ENCODE data around the gene BSN. TPM values are rescaled to one million over a fixed set of nuclear protein-coding genes. Genes with fewer than 3 reads are reported as not detected.
"Not testable (repeated sequence)": the region's sequence is repeated elsewhere in the genome, so short reads cannot be mapped to it uniquely, and the experiment has no call there.

BSN gene
- total RNA-seq, 1 donor from 2014 or later, result 0.92 TPM

DNA sequence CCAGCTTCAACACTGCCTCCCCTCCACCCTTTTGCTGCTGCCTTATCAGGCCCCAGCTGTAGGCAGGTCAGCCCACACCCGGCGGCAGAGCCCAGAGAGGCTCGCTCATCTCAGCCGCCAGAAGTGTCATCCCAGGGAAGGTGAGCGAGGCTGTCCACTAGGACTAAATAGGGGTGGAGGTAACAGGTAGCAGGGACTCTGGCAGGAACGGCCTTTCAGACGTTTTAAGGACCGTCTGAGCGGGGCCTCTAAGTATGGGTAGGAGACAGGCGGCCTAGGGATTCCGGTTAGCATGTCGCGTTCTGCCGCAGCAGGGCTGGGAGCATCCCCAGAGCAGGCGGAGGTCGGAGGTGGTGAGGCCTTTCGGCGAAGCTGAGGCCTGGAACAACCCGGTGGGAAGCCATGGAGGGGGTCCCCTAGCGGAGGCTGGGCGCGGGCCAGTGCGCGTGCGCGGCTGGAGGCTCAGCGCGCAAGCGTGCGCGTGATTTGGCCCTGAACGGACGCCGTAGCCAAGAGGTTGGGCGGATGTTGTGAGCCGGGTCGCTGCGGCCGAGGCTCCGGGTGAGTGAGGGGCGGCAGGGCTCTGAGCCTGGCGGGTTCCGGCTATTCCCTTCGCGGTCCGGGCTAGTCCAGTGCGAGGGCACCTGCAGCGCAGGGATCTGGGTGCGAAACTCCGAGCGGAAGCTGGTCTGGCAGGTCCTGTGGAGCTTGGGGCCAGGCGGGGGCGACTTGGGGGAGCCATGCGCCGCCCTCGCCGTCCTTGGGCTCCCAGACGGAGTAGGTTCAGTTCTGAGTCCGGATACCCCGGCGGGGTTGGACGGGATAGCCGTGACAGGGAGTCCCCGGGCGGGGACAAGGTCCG is 135.0 kb downstream of the BSN start, which contains the start of the genes MST1 and RNF123:
MST1 (minus strand) TSS at position 429 of the 862 bp plus-strand sequence. CDS start 783 bp downstream, outside the sequence.
RNF123 (plus strand) TSS at position 512 of the 862 bp plus-strand sequence. CDS start 1,609 bp downstream, outside the sequence.
- TF ChIP-seq, protein P1, sequence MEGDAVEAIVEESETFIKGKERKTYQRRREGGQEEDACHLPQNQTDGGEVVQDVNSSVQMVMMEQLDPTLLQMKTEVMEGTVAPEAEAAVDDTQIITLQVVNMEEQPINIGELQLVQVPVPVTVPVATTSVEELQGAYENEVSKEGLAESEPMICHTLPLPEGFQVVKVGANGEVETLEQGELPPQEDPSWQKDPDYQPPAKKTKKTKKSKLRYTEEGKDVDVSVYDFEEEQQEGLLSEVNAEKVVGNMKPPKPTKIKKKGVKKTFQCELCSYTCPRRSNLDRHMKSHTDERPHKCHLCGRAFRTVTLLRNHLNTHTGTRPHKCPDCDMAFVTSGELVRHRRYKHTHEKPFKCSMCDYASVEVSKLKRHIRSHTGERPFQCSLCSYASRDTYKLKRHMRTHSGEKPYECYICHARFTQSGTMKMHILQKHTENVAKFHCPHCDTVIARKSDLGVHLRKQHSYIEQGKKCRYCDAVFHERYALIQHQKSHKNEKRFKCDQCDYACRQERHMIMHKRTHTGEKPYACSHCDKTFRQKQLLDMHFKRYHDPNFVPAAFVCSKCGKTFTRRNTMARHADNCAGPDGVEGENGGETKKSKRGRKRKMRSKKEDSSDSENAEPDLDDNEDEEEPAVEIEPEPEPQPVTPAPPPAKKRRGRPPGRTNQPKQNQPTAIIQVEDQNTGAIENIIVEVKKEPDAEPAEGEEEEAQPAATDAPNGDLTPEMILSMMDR (IDR thresholded peaks at IDR 0.05; ENCODE audit: insufficient read depth, low read length, poor library complexity, severe bottlenecking), result peak; percentile 45
- DNase-seq (ENCODE audit: low read depth), result peak; percentile 45
- Histone ChIP-seq H3K36me3 (ENCODE audit: control insufficient read depth, insufficient read depth, low read length) (peaks cover under 1% of the 10 kb centered on the region), H3K27me3 (ENCODE audit: control insufficient read depth, insufficient read depth, low read length) (peaks cover 2% of the 10 kb centered on the region), H3K4me3 (ENCODE audit: low read depth, low read length) (peak within 1 kb of the TSS; percentile 88)

DNA sequence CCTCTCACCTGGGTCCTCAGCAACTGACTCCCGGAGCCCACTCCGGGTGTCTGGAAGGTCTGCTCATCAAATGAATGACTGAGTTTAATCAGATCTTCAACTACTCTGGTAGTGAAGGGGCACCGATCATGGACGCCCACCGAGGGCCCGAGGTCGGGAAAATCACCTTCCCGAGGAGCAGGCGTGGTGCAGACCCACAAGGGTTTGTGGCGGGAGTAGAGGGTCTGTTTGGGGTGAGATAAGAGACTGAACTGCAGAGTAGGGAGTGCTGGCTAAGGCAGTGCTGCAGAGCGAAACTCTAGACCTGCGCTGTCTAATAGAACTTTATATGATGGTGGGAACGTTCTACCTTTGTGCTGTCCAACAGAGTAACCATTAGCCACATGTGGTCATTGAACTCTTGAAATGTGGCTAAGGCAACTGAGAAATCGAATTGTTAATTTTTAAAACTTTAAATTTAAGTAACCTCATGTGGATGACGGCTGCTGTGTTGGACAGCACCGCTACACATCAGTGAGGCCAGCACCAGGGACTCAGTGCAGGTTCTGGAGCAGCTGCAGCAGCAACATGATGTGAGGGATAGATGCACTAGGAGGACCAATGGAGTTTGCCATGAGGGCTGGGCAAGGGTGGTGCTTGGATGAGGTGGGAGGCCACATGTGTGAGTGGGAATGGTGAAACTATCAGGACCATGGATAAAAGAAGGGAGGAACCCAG is 135.8 kb downstream of the BSN start:
- H3K27me3 ChIP-seq (ENCODE audit: control insufficient read depth, insufficient read depth, low read length); H3K36me3 ChIP-seq (ENCODE audit: control insufficient read depth, insufficient read depth, low read length); DNase-seq (ENCODE audit: low read depth): not testable (repeated sequence)
- H3K4me3 ChIP-seq (ENCODE audit: low read depth, low read length), result peak overlapping the region; percentile 88

DNA sequence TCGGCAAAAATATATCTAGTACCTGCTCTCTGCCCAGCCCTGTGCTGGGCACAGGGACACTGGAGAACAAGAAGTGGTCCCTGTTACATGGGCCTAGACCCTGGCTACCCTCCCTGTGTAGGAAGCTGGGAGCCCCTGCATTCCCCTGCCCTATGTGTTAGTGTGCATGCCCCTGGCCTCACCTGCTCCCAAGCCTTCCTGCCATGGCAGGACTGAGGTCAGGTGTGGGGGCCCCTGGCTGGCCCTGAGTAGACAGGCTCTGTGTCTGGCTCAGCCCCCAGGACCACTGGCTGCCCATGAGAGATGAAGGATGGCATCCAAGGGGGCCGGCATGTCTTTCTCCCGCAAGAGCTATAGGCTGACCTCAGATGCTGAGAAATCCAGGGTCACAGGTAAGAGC is 136.6 kb downstream of the BSN start:
- not testable (repeated sequence) for H3K4me3 ChIP-seq (ENCODE audit: low read depth, low read length); DNase-seq (ENCODE audit: low read depth); H3K36me3 ChIP-seq (ENCODE audit: control insufficient read depth, insufficient read depth, low read length); H3K27me3 ChIP-seq (ENCODE audit: control insufficient read depth, insufficient read depth, low read length)

DNA sequence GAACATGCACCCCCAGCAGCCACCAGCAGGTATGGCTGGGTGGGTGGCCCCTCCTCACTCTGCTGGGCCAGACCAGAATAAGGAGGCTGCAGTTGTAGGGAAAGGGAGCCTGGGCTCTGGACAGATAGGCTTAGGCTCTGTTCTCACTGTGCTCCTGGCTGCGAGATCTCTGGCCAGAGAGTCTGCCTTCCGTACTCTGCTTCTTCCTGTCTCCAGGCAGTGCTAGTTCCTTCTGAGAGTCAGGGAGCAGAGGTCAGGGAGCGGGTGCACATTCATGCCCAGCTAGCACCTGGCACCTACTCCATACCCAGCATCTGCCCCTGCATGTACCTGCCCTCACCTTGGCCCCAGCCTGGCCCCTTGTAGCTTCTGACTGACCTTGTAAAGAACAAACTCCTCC is 137.2 kb downstream of the BSN start:
- not testable (repeated sequence) for H3K36me3 ChIP-seq (ENCODE audit: control insufficient read depth, insufficient read depth, low read length); DNase-seq (ENCODE audit: low read depth); H3K27me3 ChIP-seq (ENCODE audit: control insufficient read depth, insufficient read depth, low read length); H3K4me3 ChIP-seq (ENCODE audit: low read depth, low read length)

DNA sequence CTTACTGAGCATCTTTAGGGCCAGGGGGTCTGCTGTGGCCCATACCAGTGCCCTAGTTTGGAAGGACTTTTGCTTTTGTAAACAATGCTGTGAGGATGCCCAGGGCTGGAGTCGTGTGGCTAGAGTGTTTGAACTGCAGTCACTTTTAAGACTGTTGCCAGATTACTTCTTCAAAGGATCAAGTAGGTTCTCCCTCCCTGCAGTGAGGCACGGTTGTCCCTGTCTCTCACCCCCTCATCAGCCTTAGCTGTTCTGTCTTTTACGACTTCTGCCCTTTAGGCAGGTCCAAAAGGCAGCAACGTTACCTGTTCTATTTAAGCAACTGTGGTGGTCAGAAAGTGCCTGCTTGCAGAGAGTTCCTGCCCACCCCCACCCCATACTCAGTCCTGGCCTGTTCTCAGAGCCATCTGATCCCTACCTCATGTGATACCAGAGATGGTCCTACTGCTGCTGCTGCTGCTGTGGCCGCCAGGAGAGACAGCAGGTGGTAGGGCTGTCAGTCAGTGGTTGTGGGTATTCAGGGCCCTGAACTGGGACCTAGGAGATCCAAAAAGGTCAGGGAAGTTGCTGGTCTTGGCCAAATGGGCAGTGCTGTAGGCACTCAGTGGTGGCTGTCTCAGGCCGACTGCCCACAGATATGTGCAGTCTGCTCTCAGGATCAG is 140.3 kb downstream of the BSN start:
- not testable (repeated sequence) for H3K4me3 ChIP-seq (ENCODE audit: low read depth, low read length); H3K36me3 ChIP-seq (ENCODE audit: control insufficient read depth, insufficient read depth, low read length); H3K27me3 ChIP-seq (ENCODE audit: control insufficient read depth, insufficient read depth, low read length); DNase-seq (ENCODE audit: low read depth)

DNA sequence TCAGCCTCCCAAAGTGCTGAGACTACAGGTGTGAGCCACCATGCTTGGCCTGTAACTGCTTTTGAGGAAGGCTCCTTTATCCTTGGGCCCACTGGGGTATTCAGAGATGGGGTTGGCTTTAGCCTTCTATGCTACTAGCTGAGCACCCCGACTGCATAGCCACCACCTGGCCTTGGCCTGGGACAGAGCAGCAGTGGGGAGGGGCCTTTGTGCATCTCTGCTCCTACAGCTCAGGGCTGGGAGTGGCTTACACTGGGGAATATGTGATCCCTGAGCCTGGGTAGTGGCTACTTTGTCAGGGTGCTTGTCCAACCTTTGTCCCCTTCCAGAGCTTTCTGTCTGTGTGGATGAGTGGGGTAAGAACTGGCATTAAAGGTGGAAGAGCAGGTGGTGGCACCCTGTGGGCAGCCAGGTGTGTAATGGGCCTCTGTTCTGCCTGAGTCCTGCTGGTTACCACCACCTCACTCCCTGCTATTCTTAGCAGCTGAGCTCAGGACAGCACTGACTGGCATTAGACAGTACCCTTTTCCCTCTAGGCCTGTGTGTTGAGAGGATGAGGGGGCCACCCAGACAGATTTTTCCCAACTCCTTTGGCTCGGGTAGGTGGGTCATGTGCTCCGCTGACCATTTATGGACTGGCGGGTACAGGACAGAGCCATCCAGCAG is 141.2 kb downstream of the BSN start:
- not testable (repeated sequence) for H3K36me3 ChIP-seq (ENCODE audit: control insufficient read depth, insufficient read depth, low read length); DNase-seq (ENCODE audit: low read depth); H3K27me3 ChIP-seq (ENCODE audit: control insufficient read depth, insufficient read depth, low read length); H3K4me3 ChIP-seq (ENCODE audit: low read depth, low read length)

DNA sequence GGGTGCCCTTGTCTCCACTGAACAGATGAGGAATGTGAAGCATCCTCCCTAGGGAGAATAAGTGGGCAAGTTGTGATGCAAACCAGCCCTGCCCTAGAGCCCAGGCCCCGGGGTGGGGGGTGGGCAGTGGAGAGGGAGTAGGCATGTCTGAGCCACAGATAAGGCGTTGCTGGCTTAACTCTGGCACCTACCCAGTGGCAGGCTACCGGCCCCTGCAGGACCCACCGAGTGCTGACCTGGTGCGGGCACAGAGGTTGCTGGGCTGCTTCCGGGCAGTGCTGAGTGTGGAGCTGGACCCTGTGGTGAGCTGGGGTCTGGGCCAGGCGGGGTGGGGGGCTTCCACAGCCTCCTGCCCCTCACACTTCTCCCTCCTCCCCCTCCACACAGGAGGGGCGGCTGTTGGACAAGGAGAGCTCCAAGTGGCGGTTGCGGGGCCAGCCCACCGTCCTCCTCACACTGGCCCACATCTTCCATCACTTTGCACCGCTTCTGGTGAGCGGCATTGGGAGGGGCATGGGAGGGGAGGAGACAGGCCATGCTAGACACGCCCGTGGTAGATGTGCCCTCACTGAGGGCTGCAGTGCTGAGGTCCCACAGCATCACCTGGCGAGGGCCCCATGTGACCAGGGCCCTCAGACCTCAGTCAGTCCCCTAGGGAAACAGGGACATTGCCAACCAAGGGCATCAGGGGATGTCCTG is 145.2 kb downstream of the BSN start:
- TF ChIP-seq, protein P1 (IDR thresholded peaks at IDR 0.05; ENCODE audit: insufficient read depth, low read length, poor library complexity, severe bottlenecking), result no peak
- peaks cover 3% of the 10 kb centered on the region for H3K36me3 ChIP-seq (ENCODE audit: control insufficient read depth, insufficient read depth, low read length)
- H3K4me3 ChIP-seq (ENCODE audit: low read depth, low read length), result no peak overlapping the region

More for the DNA sequence above, 145.2 kb downstream of the BSN start:
- no peaks in the 10 kb centered on the region for H3K27me3 ChIP-seq (ENCODE audit: control insufficient read depth, insufficient read depth, low read length)
- DNase-seq (ENCODE audit: low read depth), result no peak

Measured in kidney epithelial cell (primary cell).